AG04450 (cell line): Measurements from ENCODE around the gene MYO10. TPM values are rescaled to one million over a fixed set of nuclear protein-coding genes. Genes with fewer than 3 reads are reported as not detected.
"Not testable (repeated sequence)": the region's sequence is repeated elsewhere in the genome, so short reads cannot be mapped to it uniquely, and the experiment has no call there.

Source experiments
- CTCF ChIA-PET: fragments of 300-600, 350-600 bp; formaldehyde crosslinking; extraction: SDS; loops from one replicate; lab custom pipeline; 2022; ENCODE audit warnings: antibody characterized with exemption, inconsistent platforms; lab: Charles Lee
- POLR2A ChIA-PET: fragments of 350-600 bp; formaldehyde crosslinking; extraction: SDS; loops from one replicate; lab custom pipeline; 2021; ENCODE audit warnings: antibody characterized with exemption, inconsistent platforms; lab: Yijun Ruan, JAX
- DNase-seq: peaks from one replicate; pipeline ENCODE4 v3.0.0-alpha.2; 2011; ENCODE audit warnings: low read depth, low spot score
- H3K27ac ChIP-seq: one replicate; pipeline ENCODE4 v1.5.1; 2012; ENCODE audit warnings: low read depth, low read length, control low read depth
- H3K27me3 ChIP-seq: one replicate; pipeline ENCODE4 v1.6.0; 2012; ENCODE audit warnings: low read length; ENCODE audit not compliant: control insufficient read depth, insufficient read depth
- H3K4me3 ChIP-seq: 2 replicates; pipeline ENCODE4 v1.5.1; 2011; ENCODE audit warnings: mild to moderate bottlenecking, low read depth, low read length, control low read depth
- H3K9me3 ChIP-seq: 2 replicates; pipeline ENCODE4 v1.5.1; 2012; ENCODE audit warnings: low read length; ENCODE audit not compliant: control insufficient read depth, insufficient read depth
- CTCF ChIP-seq: IDR thresholded peaks from 2 replicates; pipeline ENCODE4 v1.5.1; 2011; ENCODE audit warnings: low read depth, low read length, control low read depth, inconsistent platforms
- polyA plus RNA-seq: library from polyadenylated mRNA; depleted of rRNA; stranded (reverse); fragments of >200 nt; gene quantifications from 2 replicates; pipeline ENCODE4 v1.2.3, GENCODE V29; 2011

MYO10 gene
- polyA plus RNA-seq, 1 experiment = 37.0 TPM

- no peak for TF ChIP-seq CTCF
- no peak overlapping the region for H3K27ac ChIP-seq
- H3K9me3 ChIP-seq = no peaks in the 10 kb centered on the region
- DNase-seq = no peak
- ChIA-PET CTCF (no interaction called here), POLR2A (no interaction called here)
- H3K4me3 ChIP-seq = no peak overlapping the region
- peaks cover 2% of the 10 kb centered on the region for H3K27me3 ChIP-seq
These were observed 274.4 kb downstream of the MYO10 start for GRCh38 chr5:16661713-16662112.

GRCh38 chr5:16660982-16661381 lies 275.1 kb downstream of the MYO10 start:
- Histone ChIP-seq H3K4me3 (no peak overlapping the region), H3K27ac (no peak overlapping the region), H3K27me3 (peaks cover 2% of the 10 kb centered on the region), H3K9me3 (no peaks in the 10 kb centered on the region)
- CTCF ChIA-PET = no interaction called here
- no peak for DNase-seq
- POLR2A ChIA-PET = no interaction called here
- no peak for TF ChIP-seq CTCF

GRCh38 chr5:16659536-16659935 lies 276.6 kb downstream of the MYO10 start:
- POLR2A ChIA-PET = no interaction called here
- DNase-seq = no peak
- no peak for TF ChIP-seq CTCF

GRCh38 chr5:16656561-16657191 lies 279.4 kb downstream of the MYO10 start:
- H3K27me3 ChIP-seq = peaks cover 2% of the 10 kb centered on the region
- no peak for TF ChIP-seq CTCF
- POLR2A ChIA-PET = no interaction called here
- no peaks in the 10 kb centered on the region for H3K9me3 ChIP-seq
- no peak for DNase-seq
- H3K4me3 ChIP-seq = no peak overlapping the region
- CTCF ChIA-PET = interaction anchor here (1.1 kb wide), 1 partner anchor 11 kb away, joined by 3 read pairs; no protein-coding TSS in a partner anchor
- no peak overlapping the region for H3K27ac ChIP-seq

More at GRCh38 chr5:16659536-16659935, 276.6 kb downstream of the MYO10 start:
- Histone ChIP-seq H3K9me3 (no peaks in the 10 kb centered on the region), H3K4me3 (no peak overlapping the region), H3K27ac (no peak overlapping the region), H3K27me3 (peaks cover 2% of the 10 kb centered on the region)
- CTCF ChIA-PET = no interaction called here

GRCh38 chr5:16654647-16655334 lies 281.3 kb downstream of the MYO10 start:
- Histone ChIP-seq H3K27ac (no peak overlapping the region), H3K4me3 (no peak overlapping the region), H3K27me3 (peaks cover 2% of the 10 kb centered on the region), H3K9me3 (no peaks in the 10 kb centered on the region)
- ChIA-PET CTCF (no interaction called here), POLR2A (no interaction called here)
- no peak for TF ChIP-seq CTCF
- no peak for DNase-seq

GRCh38 chr5:16648739-16649138 lies 287.3 kb downstream of the MYO10 start:
- H3K27me3 ChIP-seq, DNase-seq, H3K4me3 ChIP-seq, CTCF ChIA-PET, POLR2A ChIA-PET, H3K9me3 ChIP-seq, H3K27ac ChIP-seq: not testable (repeated sequence)
